GM18867 (cell line): ENCODE measurements around the gene MYLK.
A peak's percentile ranks its signal among the peaks of the same experiment; 100 is the strongest.
"Not testable (repeated sequence)": the region's sequence is repeated elsewhere in the genome, so short reads cannot be mapped to it uniquely, and the experiment has no call there.

Experiments used
- ATAC-seq: cut with Tn5 transposase; IDR thresholded peaks from one replicate; pipeline ENCODE4 v1.9.1; 2021; ENCODE audit warnings: mild to moderate bottlenecking, moderate library complexity; ENCODE audit not compliant: unreplicated experiment

Gene MYLK

GRCh38 chr3:123706871-123707270 lies 177.3 kb downstream of the MYLK start:
- ATAC-seq = no peak

GRCh38 chr3:123705488-123706285 lies 178.4 kb downstream of the MYLK start:
- ATAC-seq = no peak

- ATAC-seq = not testable (repeated sequence)
Measured at GRCh38 chr3:123703663-123704062, 180.5 kb downstream of the MYLK start.

- ATAC-seq = no peak
Measured at GRCh38 chr3:123702720-123703119, 181.4 kb downstream of the MYLK start.

- ATAC-seq = peak; percentile 49
Measured at GRCh38 chr3:123702057-123702456, 182.1 kb downstream of the MYLK start.

GRCh38 chr3:123700791-123701722 lies 183.1 kb downstream of the MYLK start:
- no peak for ATAC-seq

GRCh38 chr3:123698813-123699212 lies 185.3 kb downstream of the MYLK start:
- ATAC-seq = no peak

- no peak for ATAC-seq
Measured at GRCh38 chr3:123696808-123697207, 187.3 kb downstream of the MYLK start.

GRCh38 chr3:123695731-123696640 lies 188.1 kb downstream of the MYLK start:
- no peak for ATAC-seq

- no peak for ATAC-seq
Measured at GRCh38 chr3:123695152-123695551, 189.0 kb downstream of the MYLK start.

GRCh38 chr3:123694366-123695087 lies 189.6 kb downstream of the MYLK start:
- no peak for ATAC-seq

- no peak for ATAC-seq
Measured at GRCh38 chr3:123693584-123694190, 190.4 kb downstream of the MYLK start.

GRCh38 chr3:123692671-123693070 lies 191.5 kb downstream of the MYLK start:
- ATAC-seq = no peak

- ATAC-seq = no peak
Measured at GRCh38 chr3:123692041-123692440, 192.1 kb downstream of the MYLK start.

GRCh38 chr3:123689831-123690230 lies 194.3 kb downstream of the MYLK start:
- ATAC-seq = no peak

GRCh38 chr3:123688241-123688747 lies 195.8 kb downstream of the MYLK start:
- no peak for ATAC-seq

- ATAC-seq = no peak
Measured at GRCh38 chr3:123687286-123687685, 196.8 kb downstream of the MYLK start.

- no peak for ATAC-seq
Measured at GRCh38 chr3:123686251-123686650, 197.9 kb downstream of the MYLK start.

GRCh38 chr3:123685780-123686179 lies 198.4 kb downstream of the MYLK start:
- no peak for ATAC-seq
